GM15510 (cell line): Measurements from ENCODE around the gene PRSS23.

Experiments
- POLR2A ChIP-seq: IDR thresholded peaks from 3 replicates; pipeline ENCODE4 v1.6.1; 2011; ENCODE audit warnings: borderline replicate concordance; ENCODE audit not compliant: insufficient read length; ENCODE audit errors: extremely low read depth

PRSS23 gene, protein sequence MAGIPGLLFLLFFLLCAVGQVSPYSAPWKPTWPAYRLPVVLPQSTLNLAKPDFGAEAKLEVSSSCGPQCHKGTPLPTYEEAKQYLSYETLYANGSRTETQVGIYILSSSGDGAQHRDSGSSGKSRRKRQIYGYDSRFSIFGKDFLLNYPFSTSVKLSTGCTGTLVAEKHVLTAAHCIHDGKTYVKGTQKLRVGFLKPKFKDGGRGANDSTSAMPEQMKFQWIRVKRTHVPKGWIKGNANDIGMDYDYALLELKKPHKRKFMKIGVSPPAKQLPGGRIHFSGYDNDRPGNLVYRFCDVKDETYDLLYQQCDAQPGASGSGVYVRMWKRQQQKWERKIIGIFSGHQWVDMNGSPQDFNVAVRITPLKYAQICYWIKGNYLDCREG

DNA sequence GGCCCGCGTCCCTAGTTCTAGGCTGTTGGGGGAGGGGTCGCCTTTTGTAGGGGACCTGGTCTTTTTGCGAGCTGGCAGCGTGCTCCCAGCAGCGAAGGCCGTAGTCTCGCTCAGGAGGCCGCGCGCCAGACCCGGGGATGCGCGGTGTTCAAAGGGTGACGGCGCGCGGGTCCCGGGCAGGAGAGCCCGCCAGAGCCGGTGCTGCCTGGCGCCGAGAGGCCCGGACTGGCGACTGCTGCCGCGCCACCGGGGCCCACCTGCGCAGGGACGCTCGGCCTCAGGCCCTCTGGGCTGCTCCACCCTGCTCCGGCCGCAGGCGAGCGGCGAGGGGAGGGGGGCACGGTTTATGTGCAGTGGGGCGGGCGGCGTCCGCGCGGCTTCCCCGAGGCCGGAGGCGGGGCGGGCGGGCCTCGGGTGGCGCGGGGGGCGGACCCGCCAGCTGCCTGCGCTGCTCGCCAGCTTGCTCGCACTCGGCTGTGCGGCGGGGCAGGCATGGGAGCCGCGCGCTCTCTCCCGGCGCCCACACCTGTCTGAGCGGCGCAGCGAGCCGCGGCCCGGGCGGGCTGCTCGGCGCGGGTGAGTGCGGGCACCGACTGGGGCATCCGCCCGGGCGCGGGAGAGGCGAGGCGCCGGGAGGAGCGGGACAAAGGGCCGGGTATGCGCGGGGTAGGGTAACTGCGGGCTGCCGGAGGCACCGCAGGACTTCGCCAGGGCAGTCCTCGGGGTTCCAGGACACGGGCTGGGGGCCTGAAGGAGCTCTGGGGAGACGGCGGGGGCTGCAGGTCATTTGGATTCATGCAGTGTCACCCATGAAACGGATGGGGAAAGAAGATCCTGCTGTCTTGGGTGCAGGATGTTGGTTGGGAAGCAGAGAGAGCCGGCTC is at the start of gene PRSS23:
PRSS23 (plus strand) TSS at position 467 of the 884 bp plus-strand sequence. CDS start 7,102 bp downstream, outside the sequence.
- TF ChIP-seq POLR2A = no peak

DNA sequence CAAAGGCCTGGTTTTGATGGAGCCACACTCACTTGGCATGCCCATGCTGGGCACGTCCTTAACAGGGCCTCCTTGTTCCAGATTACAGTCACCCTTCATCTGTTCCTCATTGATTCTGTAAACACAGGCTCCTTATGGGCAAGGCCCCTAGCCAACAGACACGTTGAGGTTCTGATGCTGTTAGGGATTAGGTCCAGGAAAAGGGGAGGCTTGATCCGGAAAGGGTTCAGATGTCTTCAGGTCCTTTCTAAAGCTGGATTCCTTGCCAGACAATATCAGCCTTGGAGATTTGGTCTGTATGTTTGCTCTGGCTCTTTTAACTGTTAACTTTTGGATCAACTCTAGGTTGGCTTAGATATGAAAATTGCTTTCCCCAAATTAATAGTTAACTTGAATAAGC is 46.9 kb upstream of the PRSS23 start:
- no peak for TF ChIP-seq POLR2A

DNA sequence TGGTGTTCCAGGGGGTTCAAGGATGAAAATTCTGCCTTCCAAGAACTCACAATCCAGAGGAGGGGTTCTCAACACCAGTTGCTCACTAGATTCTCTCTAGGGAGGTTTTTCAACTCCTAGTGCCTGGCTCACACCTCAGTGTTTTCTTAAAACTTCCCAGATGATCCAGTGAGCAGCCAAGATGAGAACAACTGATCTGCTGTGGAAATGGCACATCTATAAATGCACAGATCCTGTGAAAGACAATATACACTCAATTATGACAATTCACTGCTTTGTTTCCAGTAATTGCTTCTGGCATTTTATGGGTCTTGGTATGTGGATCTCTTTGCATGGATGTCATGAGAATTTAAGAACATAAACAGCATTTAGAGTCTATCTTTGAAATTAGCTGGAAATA is 45.2 kb upstream of the PRSS23 start:
- no peak for TF ChIP-seq POLR2A

DNA sequence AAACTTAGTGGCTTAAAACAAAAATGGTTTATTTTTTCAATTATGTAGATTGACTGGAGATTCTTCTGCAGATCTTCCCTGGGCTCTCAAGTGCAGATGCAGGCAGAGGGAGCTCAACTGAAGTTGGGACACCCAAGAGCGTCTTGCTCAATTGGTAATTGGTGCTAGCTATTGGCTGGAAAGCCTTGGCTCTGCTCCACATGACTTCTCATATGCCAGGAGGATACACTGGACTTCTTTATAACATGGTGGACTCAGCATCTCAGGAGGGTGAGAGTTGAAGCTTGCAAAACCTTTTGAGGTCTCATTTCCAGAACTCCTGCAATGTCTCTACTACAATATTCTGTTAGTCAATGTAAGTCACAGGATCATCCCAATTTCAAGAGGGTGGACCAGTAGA is 42.2 kb upstream of the PRSS23 start:
- no peak for TF ChIP-seq POLR2A

DNA sequence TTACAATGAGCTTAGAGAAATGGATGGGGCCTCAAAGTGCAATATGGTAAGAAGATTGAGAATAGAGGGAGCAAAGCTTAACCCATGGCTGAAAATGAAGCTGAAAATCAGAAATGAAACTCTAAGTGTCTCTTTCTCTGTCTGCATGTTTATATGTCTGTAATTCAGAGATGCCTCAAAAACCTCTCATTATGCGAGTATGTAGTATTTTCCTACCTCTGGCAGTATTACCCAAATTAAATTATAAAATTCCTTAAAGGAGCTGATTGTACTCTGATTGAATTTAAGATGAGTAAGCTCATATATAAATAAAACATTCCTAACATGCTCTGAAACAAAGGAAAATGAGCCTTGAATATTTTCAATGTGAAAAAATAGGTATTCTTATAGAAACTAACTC is 39.8 kb upstream of the PRSS23 start:
- TF ChIP-seq POLR2A = no peak

DNA sequence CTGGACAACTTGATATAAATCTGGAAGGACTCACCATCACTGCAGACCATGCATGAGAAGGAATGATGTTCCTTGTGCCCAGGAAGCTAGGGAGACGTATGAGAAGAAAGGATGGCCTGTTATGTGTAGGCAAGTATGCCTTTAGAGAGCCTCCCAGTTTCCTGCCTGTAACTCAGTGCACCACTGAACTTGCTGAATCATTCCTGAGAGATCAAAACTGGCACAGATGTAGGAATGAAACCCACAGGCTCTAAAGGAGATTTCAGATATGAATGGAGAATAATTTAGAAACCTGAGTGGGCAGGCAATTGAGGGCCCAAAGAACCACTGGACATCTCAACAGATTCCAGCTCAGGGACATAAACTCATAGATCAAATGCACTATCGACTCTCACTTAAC is 38.4 kb upstream of the PRSS23 start:
- TF ChIP-seq POLR2A = no peak

DNA sequence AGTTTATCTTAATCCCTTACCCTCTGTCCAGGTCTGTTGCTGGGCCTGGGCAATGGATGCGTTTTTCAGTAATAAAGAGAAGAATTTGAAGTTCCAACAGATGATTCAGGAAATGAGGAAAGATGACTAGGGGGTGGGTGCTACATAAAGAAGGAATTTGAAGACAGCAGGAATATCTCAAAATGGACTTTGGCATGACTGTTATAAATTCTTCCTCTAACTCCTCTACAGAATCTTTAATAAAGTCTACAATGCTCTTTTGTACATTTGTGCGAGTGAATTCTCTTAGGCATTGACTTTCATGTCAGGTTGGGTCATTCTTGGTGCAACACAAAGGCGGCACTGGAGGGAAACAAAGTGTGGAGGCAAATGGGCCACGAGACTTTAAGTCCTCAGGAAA is 35.1 kb upstream of the PRSS23 start:
- TF ChIP-seq POLR2A = no peak

DNA sequence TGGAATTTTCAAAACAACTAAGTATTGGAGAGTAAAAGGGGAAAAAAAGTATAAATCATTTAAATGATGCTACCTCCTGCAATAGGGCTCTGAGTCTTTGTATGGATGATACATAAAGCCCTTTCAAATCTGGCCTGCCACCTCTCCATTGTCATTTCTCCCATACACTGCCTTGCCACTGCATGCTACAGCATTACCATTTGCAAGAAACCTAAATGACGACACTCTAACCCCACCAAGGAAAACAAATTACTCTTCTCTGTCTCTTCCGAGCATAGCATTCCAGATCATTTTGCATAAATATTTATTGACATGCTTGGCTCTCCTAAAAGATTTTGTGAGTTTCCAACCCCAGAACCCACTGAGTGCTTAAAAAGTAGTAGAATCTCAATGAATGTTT is 34.5 kb upstream of the PRSS23 start:
- TF ChIP-seq POLR2A = no peak

DNA sequence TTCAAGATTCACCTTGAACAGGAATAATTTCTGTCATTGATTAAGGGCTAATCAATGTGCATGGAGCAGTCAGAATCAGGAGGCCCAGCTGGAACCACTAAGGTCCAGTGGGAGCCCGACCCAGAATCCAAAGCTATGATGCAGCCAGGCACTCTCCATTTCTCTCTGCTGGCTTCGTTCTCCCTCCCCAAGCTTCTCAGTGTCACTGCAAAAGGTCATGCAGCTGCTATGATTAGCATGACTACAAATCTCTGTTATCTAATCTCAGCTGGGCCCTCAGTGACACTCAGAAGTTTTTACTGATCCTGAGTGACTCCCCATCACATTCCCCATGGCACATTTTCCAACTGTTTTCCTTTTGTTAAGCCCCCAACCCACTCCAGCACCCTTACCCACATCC is 31.1 kb upstream of the PRSS23 start:
- no peak for TF ChIP-seq POLR2A

DNA sequence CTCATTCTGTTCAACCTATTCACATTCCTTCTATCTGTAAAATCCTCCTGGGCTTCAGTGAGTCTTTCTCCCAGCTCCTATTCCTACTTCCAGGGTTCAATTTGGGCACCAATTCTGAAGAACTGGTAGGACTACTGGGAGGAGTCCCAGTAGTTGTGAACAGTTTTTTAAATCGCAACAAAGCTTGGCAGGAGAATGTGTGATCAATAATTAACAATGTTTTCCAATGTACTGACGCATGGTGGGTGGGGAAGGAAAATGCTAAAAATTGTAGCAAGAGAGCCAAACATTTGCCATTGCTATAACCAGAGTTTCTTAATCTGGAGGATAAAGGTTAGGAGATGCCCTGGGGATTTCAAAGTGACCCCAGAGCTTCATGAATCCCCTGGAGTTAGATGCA is 27.3 kb upstream of the PRSS23 start:
- TF ChIP-seq POLR2A = no peak

DNA sequence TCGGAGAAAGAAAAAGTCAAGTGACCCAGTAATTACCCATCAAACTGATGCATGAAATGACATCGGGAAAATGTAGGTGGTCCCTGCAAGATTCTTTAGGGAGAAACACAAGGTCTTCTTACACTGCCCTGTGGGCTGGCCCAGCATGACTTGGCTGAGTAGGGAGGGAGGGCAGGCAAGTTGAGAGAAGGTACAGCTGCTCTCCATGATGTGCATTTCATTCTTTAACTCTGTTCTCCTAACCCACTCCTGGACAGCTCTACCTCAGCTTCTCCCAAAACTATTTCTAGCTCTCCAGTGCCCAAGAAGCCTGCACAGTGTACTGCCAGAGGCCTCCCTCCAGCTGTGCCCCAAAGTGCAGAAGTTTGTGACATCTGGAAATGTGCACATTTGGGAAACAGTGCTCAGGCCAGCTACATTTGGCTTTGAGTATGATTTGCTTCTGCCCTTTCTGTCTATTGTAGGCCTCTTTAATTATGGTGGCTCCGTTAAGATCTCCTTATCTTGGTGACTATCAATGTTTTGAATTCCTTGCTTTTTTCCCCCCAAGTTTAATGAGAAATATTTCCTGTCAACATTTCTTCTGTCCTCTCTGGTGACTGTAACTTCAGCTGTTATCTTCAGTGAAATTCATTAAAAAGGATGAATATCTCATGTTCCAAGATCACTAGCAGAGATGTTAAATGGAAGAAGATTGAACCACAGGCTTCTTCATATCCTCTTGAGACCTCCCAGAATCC is 26.7 kb upstream of the PRSS23 start:
- no peak for TF ChIP-seq POLR2A

DNA sequence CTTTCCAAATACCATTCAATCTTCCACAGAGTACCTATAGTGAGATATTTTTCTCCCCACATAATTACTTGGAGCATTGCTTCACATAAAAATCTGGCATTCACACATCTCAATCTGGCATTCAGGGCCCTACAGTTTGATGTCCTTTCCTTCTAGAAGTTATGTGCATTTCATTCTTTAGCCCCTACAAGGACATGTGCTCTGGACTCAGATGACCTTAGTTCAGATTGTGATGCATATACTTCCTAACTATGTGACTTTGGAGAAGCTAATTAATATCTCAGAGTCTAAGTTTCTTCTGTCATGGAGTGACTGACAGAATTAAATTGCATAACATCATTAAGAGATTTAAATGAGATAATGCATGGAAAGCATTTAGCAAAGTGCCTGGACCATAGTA is 25.9 kb upstream of the PRSS23 start:
- no peak for TF ChIP-seq POLR2A

DNA sequence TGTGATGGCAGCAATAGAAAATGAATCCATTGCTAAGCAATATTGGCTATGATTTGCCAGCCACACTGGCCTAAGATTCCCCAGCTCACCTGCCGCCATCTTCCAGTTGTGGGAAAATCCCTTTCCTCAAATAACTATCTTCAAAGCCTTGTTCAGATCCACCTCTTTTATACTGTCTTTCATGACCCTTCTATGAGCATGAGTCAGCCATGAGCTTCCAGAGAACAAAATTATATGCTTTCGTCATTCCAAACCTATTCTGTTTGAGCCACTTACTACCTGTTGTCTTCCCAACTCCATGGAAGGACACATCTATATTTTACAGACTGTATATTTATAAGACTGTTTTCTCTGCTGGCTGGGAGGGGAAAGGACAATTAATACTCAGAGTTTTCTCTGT is 25.0 kb upstream of the PRSS23 start:
- no peak for TF ChIP-seq POLR2A

DNA sequence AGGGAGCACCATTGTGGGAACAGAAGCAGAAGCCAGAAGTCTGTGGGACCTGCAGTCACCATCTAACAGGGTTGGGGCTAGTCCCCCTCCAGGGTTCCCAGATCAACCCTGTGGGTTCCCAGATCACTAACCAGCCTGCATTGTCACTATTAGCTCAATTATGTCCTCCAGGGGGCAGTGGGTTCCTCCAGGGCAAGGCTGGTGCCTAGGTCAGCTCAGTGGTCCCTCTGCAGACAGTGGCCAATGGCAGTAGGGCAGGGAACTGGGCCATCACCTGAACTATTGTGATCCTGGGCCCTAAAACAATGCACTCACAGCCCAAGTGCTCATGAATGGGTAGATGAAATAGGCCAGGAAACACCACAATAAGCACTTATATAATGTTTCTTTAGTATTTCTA is 18.8 kb upstream of the PRSS23 start:
- no peak for TF ChIP-seq POLR2A

DNA sequence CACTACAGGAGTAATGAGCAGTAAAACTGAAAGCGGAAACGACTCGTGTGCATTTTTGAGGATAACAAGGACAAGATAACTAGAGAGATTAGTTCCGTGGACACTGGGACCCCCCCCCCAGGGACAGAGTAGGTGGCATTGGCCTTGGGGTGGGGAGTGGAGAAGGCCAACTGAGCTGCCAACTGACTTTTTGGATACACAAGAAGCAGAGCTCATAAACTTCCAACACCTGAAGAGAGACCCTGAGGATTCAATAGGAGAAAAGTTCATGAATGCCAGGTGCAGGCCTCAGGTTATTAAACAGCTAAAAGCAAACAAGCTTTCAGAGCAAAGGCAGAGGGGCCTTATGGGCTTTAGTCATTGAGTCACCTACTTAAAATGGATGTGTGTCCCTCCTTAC is 17.6 kb upstream of the PRSS23 start:
- no peak for TF ChIP-seq POLR2A
